ENCODE data around the gene NEGR1. TPM values are rescaled to one million over a fixed set of nuclear protein-coding genes. Genes with fewer than 3 reads are reported as not detected.

Gene NEGR1
- total RNA-seq, 1 experiment from 2014 or later: 4.1 TPM

DNA sequence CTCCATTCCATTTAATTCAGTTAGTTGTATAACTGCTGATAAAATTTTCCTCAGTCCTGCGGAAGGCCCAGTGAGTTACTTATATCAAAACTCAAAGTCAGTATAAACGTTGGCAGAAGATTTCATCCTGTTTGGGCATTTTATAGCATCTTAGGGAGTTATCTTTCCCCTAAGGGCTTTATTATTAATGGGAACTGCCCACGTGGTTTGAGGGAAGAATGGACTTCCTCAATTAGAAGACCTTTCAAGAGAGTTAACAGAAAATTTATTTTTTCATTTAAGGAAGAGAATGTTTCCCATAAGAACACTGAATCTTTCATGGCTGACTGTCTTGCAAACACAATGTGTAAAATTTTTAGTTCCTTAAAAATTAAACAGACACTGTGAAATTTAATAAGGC, 400.1 kb downstream of the NEGR1 start:
- Mint-ChIP-seq H3K4me3 (ENCODE audit: unreplicated experiment) (no peak overlapping the region), H3K27me3 (ENCODE audit: insufficient read depth, unreplicated experiment) (no peaks in the 10 kb centered on the region), H3K27ac (ENCODE audit: low read depth, unreplicated experiment) (no peak overlapping the region), H3K4me1 (ENCODE audit: insufficient read depth, unreplicated experiment) (no peaks in the 10 kb centered on the region), H3K9me3 (ENCODE audit: unreplicated experiment) (no peaks in the 10 kb centered on the region), H3K36me3 (ENCODE audit: insufficient read depth, unreplicated experiment) (no peaks in the 10 kb centered on the region)
- POLR2A ChIA-PET: no interaction called here
- CTCF ChIA-PET: interaction anchor here (1.1 kb wide), 1 partner anchor 10 kb away, joined by 3 read pairs; no protein-coding TSS in a partner anchor
- TF ChIP-seq, protein P1, sequence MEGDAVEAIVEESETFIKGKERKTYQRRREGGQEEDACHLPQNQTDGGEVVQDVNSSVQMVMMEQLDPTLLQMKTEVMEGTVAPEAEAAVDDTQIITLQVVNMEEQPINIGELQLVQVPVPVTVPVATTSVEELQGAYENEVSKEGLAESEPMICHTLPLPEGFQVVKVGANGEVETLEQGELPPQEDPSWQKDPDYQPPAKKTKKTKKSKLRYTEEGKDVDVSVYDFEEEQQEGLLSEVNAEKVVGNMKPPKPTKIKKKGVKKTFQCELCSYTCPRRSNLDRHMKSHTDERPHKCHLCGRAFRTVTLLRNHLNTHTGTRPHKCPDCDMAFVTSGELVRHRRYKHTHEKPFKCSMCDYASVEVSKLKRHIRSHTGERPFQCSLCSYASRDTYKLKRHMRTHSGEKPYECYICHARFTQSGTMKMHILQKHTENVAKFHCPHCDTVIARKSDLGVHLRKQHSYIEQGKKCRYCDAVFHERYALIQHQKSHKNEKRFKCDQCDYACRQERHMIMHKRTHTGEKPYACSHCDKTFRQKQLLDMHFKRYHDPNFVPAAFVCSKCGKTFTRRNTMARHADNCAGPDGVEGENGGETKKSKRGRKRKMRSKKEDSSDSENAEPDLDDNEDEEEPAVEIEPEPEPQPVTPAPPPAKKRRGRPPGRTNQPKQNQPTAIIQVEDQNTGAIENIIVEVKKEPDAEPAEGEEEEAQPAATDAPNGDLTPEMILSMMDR (IDR thresholded peaks at IDR 0.05; ENCODE audit: unreplicated experiment): no peak
- no peak for DNase-seq (ENCODE audit: unreplicated experiment)
- intact Hi-C loops (cut with micrococcal nuclease): no loop called here
- no TSS peak for BruUV-seq (replicated peaks)

DNA sequence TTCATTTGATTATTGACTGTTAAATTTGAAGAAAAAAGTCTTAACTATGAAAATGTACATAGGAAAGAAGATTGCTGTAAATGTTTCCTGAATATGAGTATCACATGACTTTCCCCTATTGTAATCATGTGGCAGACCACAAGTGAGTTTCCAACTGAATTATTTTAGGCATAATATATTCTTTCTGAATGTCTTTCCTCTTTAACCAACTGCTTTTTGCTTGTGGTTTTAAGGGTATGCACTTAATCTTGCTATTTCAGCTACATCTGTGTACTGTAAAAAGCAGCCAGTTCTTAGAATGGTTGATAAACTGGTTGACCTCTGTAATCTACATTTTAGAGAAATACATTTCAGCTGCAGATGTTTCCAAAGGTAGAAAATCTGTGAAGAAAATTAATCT, 400.7 kb downstream of the NEGR1 start:
- Mint-ChIP-seq H3K27me3 (ENCODE audit: insufficient read depth, unreplicated experiment) (no peaks in the 10 kb centered on the region), H3K4me3 (ENCODE audit: unreplicated experiment) (no peak overlapping the region), H3K27ac (ENCODE audit: low read depth, unreplicated experiment) (no peak overlapping the region), H3K4me1 (ENCODE audit: insufficient read depth, unreplicated experiment) (no peaks in the 10 kb centered on the region), H3K36me3 (ENCODE audit: insufficient read depth, unreplicated experiment) (no peaks in the 10 kb centered on the region), H3K9me3 (ENCODE audit: unreplicated experiment) (no peaks in the 10 kb centered on the region)
- DNase-seq (ENCODE audit: unreplicated experiment): no peak
- TF ChIP-seq, protein P1 (IDR thresholded peaks at IDR 0.05; ENCODE audit: unreplicated experiment): no peak
- POLR2A ChIA-PET: no interaction called here
- CTCF ChIA-PET: interaction anchor here (1.1 kb wide), 1 partner anchor 10 kb away, joined by 3 read pairs; no protein-coding TSS in a partner anchor
- no TSS peak for BruUV-seq (replicated peaks)
- intact Hi-C loops (cut with micrococcal nuclease): no loop called here

DNA sequence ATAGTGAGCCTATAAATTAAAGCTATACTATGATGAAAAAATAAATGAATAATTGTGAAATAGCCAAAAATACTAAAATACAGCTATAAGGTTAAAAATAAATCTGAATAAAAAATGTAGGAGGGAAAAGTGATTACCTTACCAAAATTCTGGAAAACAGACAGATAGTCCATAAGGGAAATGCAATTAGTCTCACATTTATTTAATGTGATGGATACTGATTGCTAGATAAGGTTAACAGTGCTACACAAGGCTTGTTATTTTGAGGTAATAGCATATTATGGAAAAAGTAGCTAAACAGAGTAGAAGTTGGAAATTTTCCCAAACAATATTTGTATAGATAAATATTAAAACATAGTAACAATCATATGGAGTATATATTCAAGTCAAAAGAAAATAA, 413.0 kb downstream of the NEGR1 start:
- CTCF ChIA-PET: no interaction called here
- Mint-ChIP-seq H3K36me3 (ENCODE audit: insufficient read depth, unreplicated experiment) (no peaks in the 10 kb centered on the region), H3K27me3 (ENCODE audit: insufficient read depth, unreplicated experiment) (no peaks in the 10 kb centered on the region), H3K9me3 (ENCODE audit: unreplicated experiment) (no peaks in the 10 kb centered on the region), H3K27ac (ENCODE audit: low read depth, unreplicated experiment) (no peak overlapping the region), H3K4me1 (ENCODE audit: insufficient read depth, unreplicated experiment) (no peaks in the 10 kb centered on the region), H3K4me3 (ENCODE audit: unreplicated experiment) (no peak overlapping the region)
- intact Hi-C loops (cut with micrococcal nuclease): no loop called here
- no TSS peak for BruUV-seq (replicated peaks)
- POLR2A ChIA-PET: no interaction called here
- TF ChIP-seq, protein P1 (IDR thresholded peaks at IDR 0.05; ENCODE audit: unreplicated experiment): no peak
- no peak for DNase-seq (ENCODE audit: unreplicated experiment)

DNA sequence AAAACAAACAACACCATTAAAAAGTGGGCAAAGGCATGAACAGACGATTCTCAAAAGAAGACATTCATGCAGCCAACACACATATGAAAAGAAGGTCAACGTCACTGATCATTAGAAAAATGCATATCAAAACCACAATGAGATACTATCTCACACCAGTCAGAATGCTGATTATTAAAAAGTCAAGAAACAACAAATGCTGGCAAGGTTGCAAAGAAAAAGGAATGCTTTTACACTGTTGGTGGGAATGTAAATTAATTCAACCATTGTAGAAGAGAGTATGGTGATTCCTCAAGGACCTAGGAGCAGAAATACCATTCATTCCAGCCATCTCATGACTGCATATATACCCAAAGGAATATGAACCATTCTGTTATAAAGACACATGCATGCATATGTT, 419.6 kb downstream of the NEGR1 start:
- ChIA-PET CTCF (no interaction called here), POLR2A (no interaction called here)
- no peak for DNase-seq (ENCODE audit: unreplicated experiment)
- TF ChIP-seq, protein P1 (IDR thresholded peaks at IDR 0.05; ENCODE audit: unreplicated experiment): no peak
- Mint-ChIP-seq H3K27ac (ENCODE audit: low read depth, unreplicated experiment) (no peak overlapping the region), H3K27me3 (ENCODE audit: insufficient read depth, unreplicated experiment) (no peaks in the 10 kb centered on the region), H3K36me3 (ENCODE audit: insufficient read depth, unreplicated experiment) (no peaks in the 10 kb centered on the region), H3K4me3 (ENCODE audit: unreplicated experiment) (no peak overlapping the region), H3K4me1 (ENCODE audit: insufficient read depth, unreplicated experiment) (peaks cover 12% of the 10 kb centered on the region), H3K9me3 (ENCODE audit: unreplicated experiment) (no peaks in the 10 kb centered on the region)
- no TSS peak for BruUV-seq (replicated peaks)
- intact Hi-C loops (cut with micrococcal nuclease): no loop called here
